Measurements from ENCODE around the gene CSNK1A1.
A peak's percentile ranks its signal among the peaks of the same experiment; 100 is the strongest.
"Not testable (repeated sequence)": the region's sequence is repeated elsewhere in the genome, so short reads cannot be mapped to it uniquely, and the experiment has no call there.

The CSNK1A1 gene

DNA sequence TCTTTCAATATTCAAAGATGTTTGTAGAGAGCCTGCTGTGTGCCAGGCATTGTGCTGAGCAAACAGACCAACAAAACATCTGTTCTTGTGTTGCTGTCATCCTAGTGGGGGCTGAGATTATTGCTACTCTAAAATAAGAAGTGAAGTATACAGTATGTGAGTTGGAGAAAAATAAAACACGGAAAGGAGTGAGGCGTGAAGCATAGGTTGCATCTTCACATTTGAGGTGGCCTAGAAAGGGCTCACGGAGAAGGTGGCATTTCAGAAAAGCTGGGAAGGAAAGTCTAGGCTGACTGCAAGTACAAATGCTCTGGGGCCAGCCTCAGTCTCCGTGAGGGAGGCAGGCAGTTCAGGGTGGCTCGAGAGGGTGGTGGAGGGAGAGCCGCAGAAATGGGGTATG lies 80.3 kb downstream of the CSNK1A1 start:
- Histone ChIP-seq H3K36me3 (no peaks in the 10 kb centered on the region), H3K4me3 (ENCODE audit: low read depth, low read length) (no peak overlapping the region), H3K4me1 (peaks cover 5% of the 10 kb centered on the region; the same call in 1 of the 2 replicates), H3K27me3 (no peaks in the 10 kb centered on the region), H3K9me3 (no peaks in the 10 kb centered on the region)
- DNase-seq, result no peak
- TF ChIP-seq, protein P1, sequence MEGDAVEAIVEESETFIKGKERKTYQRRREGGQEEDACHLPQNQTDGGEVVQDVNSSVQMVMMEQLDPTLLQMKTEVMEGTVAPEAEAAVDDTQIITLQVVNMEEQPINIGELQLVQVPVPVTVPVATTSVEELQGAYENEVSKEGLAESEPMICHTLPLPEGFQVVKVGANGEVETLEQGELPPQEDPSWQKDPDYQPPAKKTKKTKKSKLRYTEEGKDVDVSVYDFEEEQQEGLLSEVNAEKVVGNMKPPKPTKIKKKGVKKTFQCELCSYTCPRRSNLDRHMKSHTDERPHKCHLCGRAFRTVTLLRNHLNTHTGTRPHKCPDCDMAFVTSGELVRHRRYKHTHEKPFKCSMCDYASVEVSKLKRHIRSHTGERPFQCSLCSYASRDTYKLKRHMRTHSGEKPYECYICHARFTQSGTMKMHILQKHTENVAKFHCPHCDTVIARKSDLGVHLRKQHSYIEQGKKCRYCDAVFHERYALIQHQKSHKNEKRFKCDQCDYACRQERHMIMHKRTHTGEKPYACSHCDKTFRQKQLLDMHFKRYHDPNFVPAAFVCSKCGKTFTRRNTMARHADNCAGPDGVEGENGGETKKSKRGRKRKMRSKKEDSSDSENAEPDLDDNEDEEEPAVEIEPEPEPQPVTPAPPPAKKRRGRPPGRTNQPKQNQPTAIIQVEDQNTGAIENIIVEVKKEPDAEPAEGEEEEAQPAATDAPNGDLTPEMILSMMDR (IDR thresholded peaks at IDR 0.05; ENCODE audit: low read depth, low read length), result no peak

DNA sequence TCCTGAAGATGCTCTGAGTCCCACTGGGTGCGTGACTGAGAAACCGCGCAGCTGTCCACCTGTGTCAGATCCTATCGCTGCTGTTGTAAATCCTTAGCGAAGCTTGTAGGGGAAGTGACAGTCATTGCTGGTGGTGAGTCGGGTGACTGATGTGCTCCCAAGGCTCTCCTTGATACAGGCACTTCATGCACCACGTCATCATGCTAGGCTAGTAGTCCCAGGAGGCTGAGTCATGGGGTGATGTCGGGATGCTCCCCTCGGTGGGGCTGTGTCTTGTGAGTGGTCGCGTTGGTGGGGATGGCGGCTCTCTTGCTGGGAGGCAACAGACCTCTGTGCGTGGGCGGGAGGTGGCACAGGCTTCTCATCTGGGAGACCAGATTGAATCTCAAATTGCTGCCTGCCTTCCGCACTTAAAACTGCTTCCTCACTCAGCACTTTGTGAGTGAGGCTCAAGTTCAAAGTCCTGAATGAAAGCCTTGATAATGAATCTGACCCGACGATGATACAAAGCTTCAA lies 84.7 kb downstream of the CSNK1A1 start:
- peaks cover 6% of the 10 kb centered on the region; the same call in 1 of the 2 replicates for H3K4me1 ChIP-seq
- H3K9me3 ChIP-seq, result no peaks in the 10 kb centered on the region
- no peaks in the 10 kb centered on the region for H3K36me3 ChIP-seq
- TF ChIP-seq, protein P1 (IDR thresholded peaks at IDR 0.05; ENCODE audit: low read depth, low read length), result no peak
- H3K4me3 ChIP-seq (ENCODE audit: low read depth, low read length), result peak overlapping the region; percentile 52
- H3K27me3 ChIP-seq, result no peaks in the 10 kb centered on the region
- DNase-seq, result peak; percentile 82

GRCh38 chr5:149464796-149465489 lies 86.3 kb downstream of the CSNK1A1 start:
- DNase-seq, result no peak
- Histone ChIP-seq H3K36me3 (no peaks in the 10 kb centered on the region), H3K4me3 (ENCODE audit: low read depth, low read length) (no peak overlapping the region), H3K27me3 (no peaks in the 10 kb centered on the region), H3K9me3 (no peaks in the 10 kb centered on the region), H3K4me1 (peaks cover 6% of the 10 kb centered on the region; the same call in 1 of the 2 replicates)
- TF ChIP-seq, protein P1 (IDR thresholded peaks at IDR 0.05; ENCODE audit: low read depth, low read length), result no peak

GRCh38 chr5:149461907-149462306 lies 89.3 kb downstream of the CSNK1A1 start:
- H3K36me3 ChIP-seq; H3K9me3 ChIP-seq; H3K27me3 ChIP-seq; H3K4me1 ChIP-seq; H3K4me3 ChIP-seq (ENCODE audit: low read depth, low read length); DNase-seq: not testable (repeated sequence)

DNA sequence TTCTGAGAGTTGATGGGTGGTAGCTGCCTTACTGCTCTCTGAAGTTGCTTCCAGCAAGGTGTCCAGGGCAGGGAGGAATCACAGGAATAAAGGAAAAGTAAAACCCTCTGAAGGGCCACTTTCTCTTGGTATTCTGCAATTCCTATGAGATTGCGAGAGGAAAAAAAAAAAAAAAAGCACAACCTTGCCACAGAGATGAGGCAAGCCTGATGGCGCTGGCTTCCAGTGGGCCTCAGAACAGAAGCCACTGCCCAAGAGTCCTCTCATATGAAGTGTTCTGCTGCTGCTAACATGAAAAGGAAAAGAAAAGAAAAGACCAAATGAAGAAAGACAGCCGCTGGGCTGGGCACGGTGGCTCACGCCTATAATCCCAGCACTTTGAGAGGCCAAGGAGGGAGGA lies 91.3 kb downstream of the CSNK1A1 start:
- TF ChIP-seq, protein P1 (IDR thresholded peaks at IDR 0.05; ENCODE audit: low read depth, low read length), result no peak
- H3K9me3 ChIP-seq, result no peaks in the 10 kb centered on the region
- H3K27me3 ChIP-seq, result no peaks in the 10 kb centered on the region
- no peaks in the 10 kb centered on the region for H3K36me3 ChIP-seq
- H3K4me1 ChIP-seq, result 0 out of 2 replicates have a peak, but pooled peaks cover 4% of the 10 kb centered on the region
- no peak overlapping the region for H3K4me3 ChIP-seq (ENCODE audit: low read depth, low read length)
- no peak for DNase-seq

GRCh38 chr5:149457393-149457763 lies 93.9 kb downstream of the CSNK1A1 start:
- Histone ChIP-seq H3K36me3 (no peaks in the 10 kb centered on the region), H3K4me1 (0 out of 2 replicates have a peak, but pooled peaks cover 4% of the 10 kb centered on the region), H3K27me3 (no peaks in the 10 kb centered on the region), H3K9me3 (no peaks in the 10 kb centered on the region), H3K4me3 (ENCODE audit: low read depth, low read length) (no peak overlapping the region)
- no peak for DNase-seq
- TF ChIP-seq, protein P1 (IDR thresholded peaks at IDR 0.05; ENCODE audit: low read depth, low read length), result no peak
